GM10266 (cell line): Measurements from ENCODE around the gene ATXN7L3.

Source experiments
- DNase-seq: peaks from one replicate; pipeline ENCODE4 v3.0.0; 2012; ENCODE audit errors: extremely low spot score
- CTCF ChIP-seq: IDR thresholded peaks from 2 replicates; pipeline ENCODE4 v1.5.1; 2012; ENCODE audit warnings: mild to moderate bottlenecking, low read depth; ENCODE audit not compliant: control insufficient read depth, insufficient read depth; ENCODE audit errors: missing control alignments

Gene ATXN7L3

DNA sequence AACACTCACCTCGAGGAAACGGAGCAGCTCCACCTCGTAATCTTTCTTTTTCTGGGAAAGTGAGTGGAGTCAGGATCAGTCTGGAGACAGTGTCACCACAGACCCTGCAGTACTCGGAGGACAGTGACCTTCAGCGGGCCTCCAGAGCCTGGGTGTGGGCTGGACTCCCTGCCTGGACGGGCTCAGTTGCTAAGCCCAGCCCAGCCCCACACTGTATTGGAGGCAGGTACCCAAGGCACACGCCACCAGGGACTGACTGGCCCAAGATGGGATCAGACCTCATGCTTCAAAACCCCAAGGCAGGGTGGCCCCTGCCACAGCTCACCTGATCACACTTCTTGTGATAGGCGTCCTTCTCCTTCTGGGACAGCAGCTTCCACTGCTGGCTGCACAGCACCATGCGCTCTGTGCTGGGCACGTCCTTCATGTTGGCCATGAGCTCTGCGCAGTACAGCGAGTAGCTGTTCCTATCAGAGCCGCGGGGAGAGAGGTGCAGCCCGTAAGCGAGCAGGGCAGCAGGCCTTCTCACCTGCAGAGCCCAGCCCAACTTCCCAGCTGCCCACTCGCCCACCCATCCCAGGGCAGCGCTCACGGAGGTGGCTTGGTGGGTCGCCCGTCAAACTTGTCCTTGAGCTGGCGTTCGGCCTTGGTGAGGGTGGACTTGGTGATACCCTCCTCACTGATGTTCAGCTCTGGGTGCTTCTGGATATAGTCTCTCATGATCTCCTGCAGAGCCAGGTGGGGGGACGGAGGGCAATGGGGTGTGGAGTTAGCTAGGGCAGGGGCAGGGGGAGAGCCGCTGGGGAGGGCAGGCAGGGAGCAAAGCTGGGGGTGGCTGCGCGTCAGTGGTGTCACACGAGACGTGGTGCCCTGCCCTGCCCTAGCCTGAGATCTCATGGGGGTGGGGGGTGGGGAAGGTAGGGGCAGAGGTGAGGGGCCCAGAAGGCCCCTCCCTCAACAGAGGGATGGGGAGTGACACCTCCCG lies 11.9 kb upstream of the ATXN7L3 start:
- TF ChIP-seq CTCF, result no peak
- DNase-seq, result no peak

DNA sequence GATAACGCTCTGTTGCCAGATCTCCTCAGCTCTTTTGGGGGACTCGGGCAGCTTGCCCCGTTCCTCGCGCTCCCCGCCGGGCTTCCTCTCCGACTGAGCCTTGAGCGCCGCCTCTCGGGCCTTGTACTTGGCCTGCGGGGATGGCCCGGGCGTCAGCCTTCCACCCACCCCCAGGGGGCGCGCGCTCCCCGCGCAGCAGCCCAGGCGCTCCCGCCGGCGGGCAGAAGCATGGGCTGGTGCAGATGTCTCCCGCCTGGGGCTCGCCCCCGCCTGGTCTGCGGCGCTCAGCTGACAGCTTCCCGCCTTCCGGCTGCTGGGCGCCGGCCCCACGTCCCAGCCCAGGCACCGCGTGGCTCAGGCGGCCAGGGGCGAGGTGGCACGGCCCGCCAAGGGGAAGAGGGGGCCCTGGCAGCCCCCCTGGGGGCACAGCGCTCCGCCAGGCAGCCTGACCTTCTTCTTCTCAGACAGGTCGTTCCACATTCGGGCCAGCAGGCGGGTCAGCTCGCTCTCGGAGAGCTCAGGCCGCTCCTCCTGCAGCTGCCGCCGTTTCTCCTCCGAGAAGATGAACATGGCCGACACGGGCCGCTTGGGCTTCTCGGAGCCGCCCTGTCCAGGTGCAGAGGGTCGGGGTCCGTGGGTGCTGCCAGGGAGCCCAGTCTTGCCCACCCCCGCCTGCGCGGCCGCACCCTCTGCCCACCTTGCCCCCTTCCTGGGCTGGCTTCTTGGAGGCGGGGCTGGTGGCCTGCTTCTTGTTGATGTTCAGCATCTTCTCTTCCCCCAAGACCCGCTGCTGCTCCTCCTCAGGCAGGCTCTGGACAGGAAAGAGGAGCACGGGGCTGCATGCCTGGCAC lies 10.9 kb upstream of the ATXN7L3 start:
- TF ChIP-seq CTCF, result peak; percentile 99
- peak; percentile 95 for DNase-seq

DNA sequence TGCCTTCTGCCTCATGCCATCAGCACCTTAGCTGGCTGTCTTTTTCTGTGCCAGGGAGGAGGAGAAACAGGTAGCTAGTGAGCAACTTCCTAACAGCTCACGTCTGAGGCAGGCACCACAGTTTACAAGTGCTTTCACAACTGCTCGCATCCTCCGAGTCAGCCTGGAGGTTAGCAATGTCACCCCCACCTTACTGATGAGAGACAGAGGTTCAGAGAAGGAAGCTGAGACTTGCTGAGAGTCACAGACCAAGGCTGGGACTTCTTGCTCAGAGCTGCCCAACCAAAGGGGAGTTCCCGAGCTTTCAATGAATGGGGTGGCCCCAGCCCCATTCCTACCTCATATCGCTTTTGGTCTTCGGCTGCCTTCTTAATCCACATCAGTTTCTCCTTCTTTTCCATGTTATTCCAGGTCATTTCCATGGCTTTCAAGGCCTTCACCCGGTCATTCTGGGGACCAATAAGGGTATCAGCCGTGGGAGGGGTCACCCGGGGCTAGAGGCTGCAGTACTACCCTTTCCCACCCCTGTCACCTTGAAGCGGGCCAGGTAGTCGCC lies 10.2 kb upstream of the ATXN7L3 start:
- TF ChIP-seq CTCF, result no peak
- DNase-seq, result peak; percentile 77

GRCh38 chr17:44207743-44208142 lies 8.1 kb upstream of the ATXN7L3 start:
- DNase-seq, result no peak
- no peak for TF ChIP-seq CTCF

DNA sequence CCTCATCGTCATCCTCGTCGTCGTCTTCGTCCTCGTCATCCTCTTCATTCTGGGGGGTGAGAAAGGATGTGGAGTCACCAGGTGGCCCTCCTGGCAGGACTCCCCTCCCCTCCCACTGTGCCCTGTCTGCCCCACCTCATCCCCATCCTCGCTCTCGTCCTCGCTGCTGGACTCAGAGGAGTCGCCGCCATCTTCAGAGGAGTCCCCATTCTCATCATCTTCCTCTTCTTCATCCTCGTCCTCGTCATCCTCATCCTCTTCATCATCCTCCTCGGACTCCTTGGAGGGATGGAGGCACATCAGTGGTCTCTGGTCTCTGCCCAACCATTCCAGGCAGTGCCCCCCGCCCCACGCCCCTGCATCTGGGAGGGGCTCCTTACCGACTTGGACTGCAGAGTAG lies 7.6 kb upstream of the ATXN7L3 start:
- no peak for TF ChIP-seq CTCF

GRCh38 chr17:44206825-44207155 lies 7.1 kb upstream of the ATXN7L3 start:
- no peak for TF ChIP-seq CTCF
- DNase-seq, result no peak

More for the DNA sequence above, 7.6 kb upstream of the ATXN7L3 start:
- no peak for DNase-seq
